Panc1 (cell line): ENCODE measurements around the gene XKR7.
A peak's percentile ranks its signal among the peaks of the same experiment; 100 is the strongest.

Experiments
- CTCF ChIP-seq: fragments of 450-650 bp; IDR thresholded peaks from 2 replicates; pipeline ENCODE4 v1.5.1; 2017; ENCODE audit warnings: mild to moderate bottlenecking
- POLR2AphosphoS5 ChIP-seq: IDR thresholded peaks from 2 replicates; pipeline ENCODE4 v1.6.1; 2012; ENCODE audit warnings: mild to moderate bottlenecking, low read depth, low read length, moderate library complexity
- SIN3A ChIP-seq: IDR thresholded peaks from 2 replicates; pipeline ENCODE4 v1.6.1; 2012; ENCODE audit warnings: low read depth, mild to moderate bottlenecking, low read length, moderate library complexity, borderline replicate concordance; ENCODE audit not compliant: insufficient read depth
- TCF7L2 ChIP-seq: IDR thresholded peaks from 2 replicates; pipeline ENCODE4 v1.6.1; 2011; ENCODE audit warnings: mild to moderate bottlenecking, low read depth, low read length, inconsistent platforms
- TF ChIP-seq, protein P1 (sequence below), 2 experiments: IDR thresholded peaks; 2 replicates each; pipeline ENCODE4 v1.6.1; 2011 to 2012; ENCODE audit warnings: low read depth in 2 of 2, control low read depth in 1 of 2, low read length in 1 of 2, mild to moderate bottlenecking in 1 of 2, moderate library complexity in 1 of 2; ENCODE audit not compliant: insufficient read depth in 1 of 2

DNA sequence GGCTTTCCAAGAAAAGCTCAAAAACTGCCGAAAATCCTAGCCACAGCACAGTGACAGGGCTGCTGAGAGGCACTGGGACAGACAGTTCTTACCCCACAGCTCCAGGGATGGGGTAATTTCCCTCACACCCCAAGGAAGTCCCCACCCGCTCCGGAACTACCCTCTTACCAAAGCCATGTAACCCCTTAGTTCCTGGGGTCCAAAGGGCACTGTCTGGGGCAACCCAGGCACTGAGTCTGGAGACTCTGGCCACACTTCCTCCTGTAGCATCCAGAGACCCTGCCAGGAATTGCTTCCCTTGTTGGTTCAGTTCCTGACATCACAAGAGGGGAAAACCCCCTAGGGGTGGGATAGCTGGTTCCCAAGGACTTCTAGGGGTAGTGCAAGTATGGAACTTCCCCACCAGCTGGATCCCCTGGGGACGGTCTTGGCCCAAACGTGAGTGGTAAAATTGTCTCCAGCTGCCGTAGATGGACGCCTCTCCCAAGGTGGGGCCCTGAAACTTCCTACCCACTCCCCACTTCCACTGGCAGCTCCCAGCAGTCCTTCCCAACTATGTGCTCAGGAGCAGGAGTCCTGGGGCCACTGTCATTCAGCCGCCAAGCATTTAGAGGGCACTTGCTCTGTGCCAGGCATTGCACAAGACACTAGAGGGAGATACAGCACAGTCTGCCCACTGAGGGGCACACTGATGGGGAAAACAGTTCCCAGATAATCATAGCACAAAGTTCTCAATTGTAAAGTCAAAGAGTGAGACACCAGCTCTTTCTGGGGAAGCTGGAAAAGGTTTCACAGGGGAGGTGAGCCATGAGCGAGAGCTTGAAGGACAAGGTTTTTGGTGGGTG is 66.9 kb downstream of the XKR7 start:
- TF ChIP-seq CTCF (peak; percentile 79), POLR2AphosphoS5 (no peak), SIN3A (no peak), TCF7L2 (no peak)
- TF ChIP-seq, protein P1, sequence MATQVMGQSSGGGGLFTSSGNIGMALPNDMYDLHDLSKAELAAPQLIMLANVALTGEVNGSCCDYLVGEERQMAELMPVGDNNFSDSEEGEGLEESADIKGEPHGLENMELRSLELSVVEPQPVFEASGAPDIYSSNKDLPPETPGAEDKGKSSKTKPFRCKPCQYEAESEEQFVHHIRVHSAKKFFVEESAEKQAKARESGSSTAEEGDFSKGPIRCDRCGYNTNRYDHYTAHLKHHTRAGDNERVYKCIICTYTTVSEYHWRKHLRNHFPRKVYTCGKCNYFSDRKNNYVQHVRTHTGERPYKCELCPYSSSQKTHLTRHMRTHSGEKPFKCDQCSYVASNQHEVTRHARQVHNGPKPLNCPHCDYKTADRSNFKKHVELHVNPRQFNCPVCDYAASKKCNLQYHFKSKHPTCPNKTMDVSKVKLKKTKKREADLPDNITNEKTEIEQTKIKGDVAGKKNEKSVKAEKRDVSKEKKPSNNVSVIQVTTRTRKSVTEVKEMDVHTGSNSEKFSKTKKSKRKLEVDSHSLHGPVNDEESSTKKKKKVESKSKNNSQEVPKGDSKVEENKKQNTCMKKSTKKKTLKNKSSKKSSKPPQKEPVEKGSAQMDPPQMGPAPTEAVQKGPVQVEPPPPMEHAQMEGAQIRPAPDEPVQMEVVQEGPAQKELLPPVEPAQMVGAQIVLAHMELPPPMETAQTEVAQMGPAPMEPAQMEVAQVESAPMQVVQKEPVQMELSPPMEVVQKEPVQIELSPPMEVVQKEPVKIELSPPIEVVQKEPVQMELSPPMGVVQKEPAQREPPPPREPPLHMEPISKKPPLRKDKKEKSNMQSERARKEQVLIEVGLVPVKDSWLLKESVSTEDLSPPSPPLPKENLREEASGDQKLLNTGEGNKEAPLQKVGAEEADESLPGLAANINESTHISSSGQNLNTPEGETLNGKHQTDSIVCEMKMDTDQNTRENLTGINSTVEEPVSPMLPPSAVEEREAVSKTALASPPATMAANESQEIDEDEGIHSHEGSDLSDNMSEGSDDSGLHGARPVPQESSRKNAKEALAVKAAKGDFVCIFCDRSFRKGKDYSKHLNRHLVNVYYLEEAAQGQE (IDR thresholded peaks at IDR 0.05; ENCODE audit: insufficient read depth in 1 of 2, low read depth in 2 of 2, low read length in 1 of 2) = no peak
